GM12875 (cell line): ENCODE measurements around the gene NFYC.

Source experiments
- H3K4me3 ChIP-seq: one replicate; pipeline ENCODE4 v1.5.1; 2011; ENCODE audit warnings: low read depth, low read length, control low read depth
- CTCF ChIP-seq: IDR thresholded peaks from 2 replicates; pipeline ENCODE4 v1.5.1; 2011; ENCODE audit warnings: low read depth, mild to moderate bottlenecking, control low read depth, inconsistent platforms, low read length, moderate library complexity, borderline replicate concordance; ENCODE audit not compliant: insufficient read depth

The NFYC gene

GRCh38 chr1:40784141-40784770 lies 92.8 kb downstream of the NFYC start:
- H3K4me3 ChIP-seq, result peak overlapping the region; percentile 38
- TF ChIP-seq CTCF, result no peak

DNA sequence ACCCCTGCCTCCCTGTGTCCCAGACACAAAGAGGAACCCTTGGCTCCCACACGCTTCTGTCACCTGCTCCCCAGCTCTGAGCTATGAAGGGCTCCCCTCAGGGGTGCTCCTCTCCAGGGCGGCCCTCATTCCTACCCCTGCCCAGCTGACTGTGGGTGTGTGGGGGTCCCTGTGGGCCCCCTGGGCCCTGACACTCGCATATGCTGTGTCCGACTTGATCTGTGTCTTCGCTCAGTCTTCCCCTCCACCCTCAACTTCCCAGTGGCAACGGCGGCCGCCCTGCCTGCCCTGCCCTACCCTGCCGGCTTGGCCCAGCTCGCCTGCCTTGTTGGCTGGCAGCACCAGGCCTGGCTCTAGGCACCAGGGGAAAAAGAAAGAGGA lies 93.3 kb downstream of the NFYC start:
- TF ChIP-seq CTCF, result no peak
- no peak overlapping the region for H3K4me3 ChIP-seq

GRCh38 chr1:40785446-40785845 lies 93.9 kb downstream of the NFYC start:
- no peak overlapping the region for H3K4me3 ChIP-seq
- no peak for TF ChIP-seq CTCF

DNA sequence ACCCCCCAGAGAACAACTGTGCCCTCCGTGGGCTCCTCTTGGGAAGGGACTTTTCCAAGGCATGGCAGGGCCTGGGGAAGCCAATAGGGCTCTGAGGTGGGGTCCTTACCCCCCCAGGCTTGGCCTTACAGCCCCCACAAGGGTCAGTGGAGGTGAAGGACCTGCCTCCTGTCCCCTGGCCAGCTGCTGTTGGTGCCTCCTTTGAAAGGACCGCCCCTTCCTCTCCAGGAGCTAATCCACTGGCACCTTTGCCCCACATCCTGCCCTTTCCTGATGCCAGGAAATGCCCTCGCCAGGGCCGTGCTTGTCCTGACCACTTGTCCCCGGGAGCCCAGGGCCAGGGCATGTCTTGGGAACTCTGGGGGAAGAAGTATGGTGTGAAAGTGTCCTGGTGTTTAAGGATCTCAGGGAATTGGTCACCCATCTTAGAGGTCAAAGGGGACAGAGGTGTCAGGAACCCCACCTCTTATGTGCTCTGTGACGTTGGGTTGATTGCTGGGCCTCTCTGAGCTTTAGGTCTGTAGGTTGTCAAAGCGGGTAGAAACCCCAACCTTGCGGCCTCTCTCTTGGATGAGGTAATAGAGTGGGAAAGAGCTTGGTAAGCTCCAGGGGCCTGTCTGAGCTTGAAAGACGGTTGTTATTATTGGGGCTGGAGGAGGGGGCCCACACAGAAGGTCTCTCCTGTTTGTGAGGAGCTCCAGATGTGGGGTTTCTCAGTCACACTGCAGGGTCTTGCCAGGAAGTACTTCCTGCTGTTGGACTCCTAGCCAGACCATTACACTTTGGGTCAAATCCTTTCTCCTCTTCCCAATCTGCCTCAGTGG lies 94.9 kb downstream of the NFYC start:
- no peak overlapping the region for H3K4me3 ChIP-seq
- TF ChIP-seq CTCF, result no peak

DNA sequence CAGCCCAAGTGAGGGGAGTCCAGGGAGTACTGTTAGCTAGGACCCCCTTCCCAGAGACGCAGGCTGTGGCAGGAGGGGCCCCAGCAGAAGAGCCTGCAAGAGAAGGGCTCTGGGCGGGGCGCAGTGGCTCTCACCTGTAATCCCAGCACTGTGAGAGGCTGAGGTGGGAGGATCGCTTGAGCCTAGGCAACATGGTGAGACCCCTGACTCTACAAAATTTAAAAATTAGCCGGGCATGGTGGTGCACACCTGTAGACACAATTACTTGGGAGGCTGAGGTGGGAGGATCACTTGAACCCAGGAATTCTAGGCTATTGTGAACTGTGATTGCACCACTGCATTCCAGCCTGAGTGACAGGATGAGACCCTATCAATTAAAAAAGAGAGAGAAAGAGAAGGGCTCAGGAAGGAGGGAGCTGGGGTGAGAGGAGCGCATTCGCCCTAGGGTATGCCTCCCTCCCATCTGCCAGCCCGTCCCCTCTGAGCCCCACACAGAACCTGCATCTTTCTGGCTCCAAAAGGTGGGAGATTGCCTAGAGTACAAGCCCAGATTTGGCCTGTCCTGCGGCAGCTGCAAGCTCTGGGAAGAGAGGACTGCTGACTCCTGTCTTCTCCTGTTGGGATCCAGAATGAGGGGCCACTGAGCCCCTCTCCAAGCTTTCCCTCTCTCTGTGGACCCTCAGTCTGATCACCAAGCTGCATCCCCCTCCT lies 95.6 kb downstream of the NFYC start:
- no peak overlapping the region for H3K4me3 ChIP-seq
- no peak for TF ChIP-seq CTCF

DNA sequence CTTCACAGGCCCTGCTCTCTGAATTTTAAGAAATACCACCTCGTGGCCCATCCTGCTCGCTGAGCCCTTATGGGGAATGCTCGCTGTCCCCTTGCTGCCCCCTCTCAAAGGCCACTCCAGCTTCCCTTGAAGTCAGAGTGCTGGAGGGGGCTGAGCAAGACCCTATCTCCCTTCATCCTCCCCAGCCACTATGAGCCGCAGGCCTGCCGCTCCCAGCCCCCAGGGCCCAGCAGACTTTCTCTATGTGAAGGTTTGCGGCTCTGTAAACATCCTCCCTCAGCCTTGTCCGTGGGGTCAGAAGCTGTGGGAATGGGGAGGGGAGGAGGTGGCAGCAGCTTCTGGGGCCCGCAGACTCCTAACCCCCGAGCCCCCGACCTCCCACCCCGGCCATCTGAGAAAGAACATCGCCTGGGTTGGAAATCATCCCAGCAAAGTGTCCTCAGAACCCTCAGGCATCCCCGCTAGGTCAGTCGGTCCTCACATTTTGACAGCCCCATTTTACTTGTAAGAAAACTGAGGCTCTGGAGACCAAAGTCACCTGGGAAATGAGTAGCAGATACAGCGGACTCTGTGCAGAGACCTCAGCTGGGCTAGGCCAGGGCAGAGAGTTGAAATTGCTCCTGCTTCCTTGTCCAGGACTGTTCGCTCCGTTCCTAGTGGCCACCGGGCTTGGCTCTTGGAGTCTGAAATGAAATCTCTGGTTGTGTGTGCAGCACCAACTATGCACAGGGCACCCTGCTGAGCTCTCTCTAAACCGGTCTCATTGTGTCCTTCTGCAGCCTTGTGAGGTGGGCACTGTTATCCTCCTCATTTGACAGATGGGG lies 96.4 kb downstream of the NFYC start:
- no peak overlapping the region for H3K4me3 ChIP-seq
- TF ChIP-seq CTCF, result no peak
